Measurements from ENCODE around the gene TMPRSS11A. TPM values are rescaled to one million over a fixed set of nuclear protein-coding genes. Genes with fewer than 3 reads are reported as not detected.

TMPRSS11A gene
- total RNA-seq, 4 donors from 2014 or later, result not detected

- DNase-seq, result no peak
- no peaks in the 10 kb centered on the region for H3K9me3 ChIP-seq
- TF ChIP-seq CTCF (IDR thresholded peaks at IDR 0.05) (no peak), POLR2A (IDR thresholded peaks at IDR 0.05) (no peak)
- H3K4me1 ChIP-seq, result no peaks in the 10 kb centered on the region
- no peak overlapping the region for H3K27ac ChIP-seq
- H3K27me3 ChIP-seq, result no peaks in the 10 kb centered on the region
- H3K4me3 ChIP-seq, result no peak overlapping the region
- H3K36me3 ChIP-seq, result no peaks in the 10 kb centered on the region
Observed at GRCh38 chr4:67915400-67915966, 47.8 kb downstream of the TMPRSS11A start.

GRCh38 chr4:67912080-67912479 is 51.2 kb downstream of the TMPRSS11A start:
- no peak overlapping the region for H3K4me3 ChIP-seq
- no peak for DNase-seq
- H3K9me3 ChIP-seq, result no peaks in the 10 kb centered on the region
- TF ChIP-seq CTCF (IDR thresholded peaks at IDR 0.05) (no peak), POLR2A (IDR thresholded peaks at IDR 0.05) (no peak)
- H3K27me3 ChIP-seq, result no peaks in the 10 kb centered on the region
- no peaks in the 10 kb centered on the region for H3K4me1 ChIP-seq
- no peaks in the 10 kb centered on the region for H3K36me3 ChIP-seq
- no peak overlapping the region for H3K27ac ChIP-seq

- no peaks in the 10 kb centered on the region for H3K27me3 ChIP-seq
- H3K27ac ChIP-seq, result no peak overlapping the region
- H3K4me3 ChIP-seq, result no peak overlapping the region
- DNase-seq, result no peak
- TF ChIP-seq CTCF (IDR thresholded peaks at IDR 0.05), result no peak
- no peaks in the 10 kb centered on the region for H3K4me1 ChIP-seq
- no peaks in the 10 kb centered on the region for H3K9me3 ChIP-seq
- H3K36me3 ChIP-seq, result no peaks in the 10 kb centered on the region
Observed at GRCh38 chr4:67911638-67912037, 51.7 kb downstream of the TMPRSS11A start.

- no peaks in the 10 kb centered on the region for H3K9me3 ChIP-seq
- no peak for DNase-seq
Observed at GRCh38 chr4:67911141-67911540, 52.2 kb downstream of the TMPRSS11A start.

GRCh38 chr4:67910585-67910905 is 52.7 kb downstream of the TMPRSS11A start:
- H3K27ac ChIP-seq, result no peak overlapping the region
- TF ChIP-seq CTCF (IDR thresholded peaks at IDR 0.05), result no peak
- TF ChIP-seq POLR2A (IDR thresholded peaks at IDR 0.05), result no peak

More at GRCh38 chr4:67911141-67911540, 52.2 kb downstream of the TMPRSS11A start:
- no peaks in the 10 kb centered on the region for H3K27me3 ChIP-seq
- TF ChIP-seq POLR2A (IDR thresholded peaks at IDR 0.05) (no peak), CTCF (IDR thresholded peaks at IDR 0.05) (no peak)
- H3K4me1 ChIP-seq, result no peaks in the 10 kb centered on the region
- H3K36me3 ChIP-seq, result no peaks in the 10 kb centered on the region
- no peak overlapping the region for H3K27ac ChIP-seq
- no peak overlapping the region for H3K4me3 ChIP-seq

More at GRCh38 chr4:67910585-67910905, 52.7 kb downstream of the TMPRSS11A start:
- Histone ChIP-seq H3K9me3 (no peaks in the 10 kb centered on the region), H3K27me3 (no peaks in the 10 kb centered on the region), H3K4me3 (no peak overlapping the region), H3K36me3 (no peaks in the 10 kb centered on the region), H3K4me1 (no peaks in the 10 kb centered on the region)
- no peak for DNase-seq
